DMS53 treated with DMSO at 0.1 percent for 48 hours (cell line): ENCODE results near the gene ADGRG1.
"Not testable (repeated sequence)": the region's sequence is repeated elsewhere in the genome, so short reads cannot be mapped to it uniquely, and the experiment has no call there.

Experiments used
- DNase-seq: peaks from one replicate; lab custom pipeline; 2025; ENCODE audit not compliant: unreplicated experiment; lab: John Stamatoyannopoulos, UW

Gene ADGRG1

GRCh38 chr16:57628008-57628781 lies at the start of gene ADGRG1:
ADGRG1 (plus strand) TSS chr16:57628630; CDS start chr16:57650288, 21,658 bp downstream.
- DNase-seq = no peak

- DNase-seq = no peak
Observed at GRCh38 chr16:57579361-57579665, 49.1 kb upstream of the ADGRG1 start.

- no peak for DNase-seq
Observed at GRCh38 chr16:57585051-57585687, 43.3 kb upstream of the ADGRG1 start.

- DNase-seq = no peak
Observed at GRCh38 chr16:57588831-57589230, 39.6 kb upstream of the ADGRG1 start.

DNA sequence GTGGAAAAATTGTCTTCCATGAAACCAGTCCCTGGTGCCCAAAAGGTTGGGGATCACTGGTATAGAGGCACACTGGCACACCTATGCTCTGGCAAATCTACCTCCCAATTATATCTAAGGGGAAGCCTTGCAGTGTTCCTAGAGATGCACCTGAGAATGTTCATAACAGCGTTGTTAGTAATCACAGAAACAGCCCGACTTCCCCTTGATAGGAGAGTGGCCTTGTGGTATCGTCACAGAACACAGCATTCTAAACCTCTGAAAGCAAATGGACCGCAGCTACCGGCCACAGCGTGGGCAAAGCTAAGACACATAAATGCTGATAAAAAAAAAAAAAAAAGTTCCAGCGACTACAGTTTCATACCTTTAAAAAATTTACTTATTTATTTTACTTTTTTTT lies 39.1 kb upstream of the ADGRG1 start:
- DNase-seq = no peak

DNA sequence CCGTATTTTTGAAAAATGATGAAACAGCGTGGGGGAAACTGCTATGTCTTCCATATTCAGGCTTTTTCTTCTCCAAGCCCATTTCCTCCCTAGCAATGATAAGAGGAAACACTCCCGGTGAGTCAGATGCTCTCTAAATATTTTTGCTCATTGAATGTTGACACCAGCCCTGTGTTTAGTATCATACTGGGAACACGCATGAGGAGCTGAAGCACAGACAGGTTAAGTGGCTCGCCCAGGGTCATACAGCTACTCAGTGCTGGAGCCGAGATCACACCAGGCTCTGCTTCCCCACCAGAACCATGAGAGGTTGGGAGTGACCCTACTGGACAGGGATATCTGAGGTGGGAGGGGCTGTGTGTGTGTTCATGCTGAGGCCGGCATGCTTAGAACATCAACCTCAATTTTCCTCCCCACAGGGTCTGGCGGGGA lies 37.8 kb upstream of the ADGRG1 start:
- DNase-seq = peak; percentile 16

DNA sequence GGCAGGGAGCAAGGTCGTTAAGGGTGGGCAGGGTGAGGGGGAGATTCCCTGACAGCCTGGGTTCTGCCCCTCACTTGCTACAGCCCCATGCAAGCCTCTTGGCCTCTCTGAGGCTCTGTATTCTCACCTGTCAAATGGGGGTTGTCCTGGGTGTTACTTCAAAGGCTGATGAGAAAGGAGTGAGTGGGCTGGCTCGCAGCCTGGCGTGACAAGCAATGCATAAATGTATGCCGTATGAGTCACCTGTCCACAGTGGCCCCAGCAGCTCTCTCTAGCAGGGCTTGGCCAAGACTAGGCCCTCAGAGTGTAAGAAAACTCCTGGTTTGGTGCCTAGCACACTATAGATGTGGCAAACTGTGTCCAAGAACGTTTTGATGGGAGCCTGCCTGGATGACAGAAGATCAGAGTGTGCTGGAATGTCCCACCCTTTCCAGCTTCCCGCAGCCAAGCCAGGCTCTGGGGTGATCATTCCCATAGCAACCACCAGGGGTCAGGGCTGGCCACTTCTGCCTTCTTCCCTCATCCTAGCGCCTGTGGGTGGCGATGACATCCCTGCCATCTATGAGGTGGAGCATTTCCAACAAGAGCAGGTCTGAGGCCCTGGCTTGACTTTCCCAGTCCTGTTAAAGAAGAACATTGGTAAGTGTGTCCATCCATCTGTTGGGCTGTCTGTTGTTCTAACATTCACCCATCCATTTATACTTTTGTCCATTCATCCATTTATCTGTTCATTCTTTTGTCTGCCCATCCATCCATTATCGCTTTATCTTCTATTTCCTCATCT lies 37.2 kb upstream of the ADGRG1 start:
- peak; percentile 71 for DNase-seq

DNA sequence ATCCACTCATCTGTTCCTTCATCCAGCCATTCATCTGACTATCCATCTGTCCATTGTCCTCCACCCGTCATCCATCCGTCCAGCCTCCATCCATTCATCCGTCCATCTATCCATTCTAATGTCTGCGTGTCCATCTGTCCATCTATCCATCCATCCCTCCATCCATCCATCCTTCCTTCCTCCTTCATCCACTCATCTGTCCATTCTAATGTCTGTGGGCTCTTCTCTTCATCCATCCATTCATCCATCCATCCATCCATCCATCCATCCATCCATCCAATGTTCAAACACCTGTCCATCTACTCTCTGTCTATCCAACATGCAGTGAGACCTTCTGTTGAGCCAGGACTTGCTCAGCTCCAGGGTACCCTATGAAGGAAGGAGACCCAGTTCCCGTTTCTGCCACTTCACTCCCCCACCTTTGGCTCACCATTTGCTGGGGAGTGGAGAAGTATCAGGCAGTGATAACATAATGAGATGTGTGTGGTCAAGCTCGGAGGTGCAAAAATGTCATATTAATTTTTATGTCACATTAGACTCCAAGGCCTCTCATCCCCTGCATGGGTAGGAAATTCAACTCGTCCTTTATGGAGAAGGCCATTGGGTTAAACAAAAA lies 36.5 kb upstream of the ADGRG1 start:
- DNase-seq = no peak

- no peak for DNase-seq
Observed at GRCh38 chr16:57592591-57593003, 35.8 kb upstream of the ADGRG1 start.

DNA sequence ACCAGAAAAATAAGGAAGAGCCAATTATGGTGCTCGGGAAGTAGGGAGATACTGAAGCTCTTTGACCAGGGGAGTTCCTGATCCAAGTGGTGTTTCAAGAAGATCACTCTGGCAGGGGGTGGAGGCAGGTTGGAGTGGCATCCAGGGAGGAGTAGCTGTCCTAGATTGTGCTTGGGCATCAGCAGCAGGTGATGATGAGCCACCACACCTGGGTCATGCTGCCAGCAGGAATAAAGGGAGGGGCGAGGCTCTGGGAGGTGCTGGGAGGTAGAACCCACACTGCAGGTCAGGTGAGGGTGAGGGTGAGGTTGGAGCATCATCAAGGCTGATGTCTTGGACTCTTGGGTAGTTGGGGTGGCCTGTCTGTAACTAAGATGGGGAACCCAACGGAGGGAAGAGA lies 35.4 kb upstream of the ADGRG1 start:
- DNase-seq = no peak

GRCh38 chr16:57593990-57594389 lies 34.4 kb upstream of the ADGRG1 start:
- no peak for DNase-seq

DNA sequence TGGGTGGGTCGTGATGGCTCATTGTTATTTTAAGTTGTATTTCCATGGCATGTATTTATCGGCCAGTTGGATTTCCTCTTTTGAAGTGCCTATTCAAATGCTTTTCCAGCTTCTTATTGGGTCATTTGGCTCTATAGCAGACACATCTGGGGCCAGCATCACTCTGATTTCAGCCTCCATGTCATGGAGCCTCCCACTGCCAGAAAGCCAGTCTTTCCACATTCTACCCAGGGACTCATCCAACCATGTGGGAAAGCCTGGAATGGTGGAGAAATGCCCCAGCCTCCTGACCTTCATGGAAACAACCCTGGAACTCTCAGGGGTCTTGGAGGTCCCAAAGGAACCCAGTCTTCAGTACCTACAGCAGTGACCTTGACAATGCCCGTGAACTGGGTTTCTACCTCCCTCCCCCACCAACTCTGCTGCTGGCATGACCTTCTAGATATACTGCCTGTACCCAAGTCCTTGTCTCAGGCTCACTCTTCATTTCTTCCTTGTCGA lies 33.8 kb upstream of the ADGRG1 start:
- no peak for DNase-seq

DNA sequence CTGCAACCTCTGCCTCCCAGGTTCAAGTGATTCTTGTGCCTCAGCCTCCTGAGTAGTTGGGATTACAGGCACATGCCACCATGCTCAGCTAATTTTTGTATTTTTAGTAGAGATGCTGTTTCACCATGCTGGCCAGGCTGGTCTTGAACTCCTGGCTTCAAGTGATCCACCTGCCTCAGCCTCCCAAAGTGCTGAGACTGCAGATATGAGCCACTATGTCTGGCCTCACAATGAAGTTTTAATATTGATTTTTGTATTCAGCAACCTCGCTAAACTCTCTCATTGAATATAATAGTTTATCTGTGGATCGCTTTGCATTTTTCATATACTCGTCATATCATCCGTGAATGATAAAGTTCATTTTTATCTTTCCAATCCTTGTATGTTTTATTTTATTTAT lies 32.2 kb upstream of the ADGRG1 start:
- not testable (repeated sequence) for DNase-seq

DNA sequence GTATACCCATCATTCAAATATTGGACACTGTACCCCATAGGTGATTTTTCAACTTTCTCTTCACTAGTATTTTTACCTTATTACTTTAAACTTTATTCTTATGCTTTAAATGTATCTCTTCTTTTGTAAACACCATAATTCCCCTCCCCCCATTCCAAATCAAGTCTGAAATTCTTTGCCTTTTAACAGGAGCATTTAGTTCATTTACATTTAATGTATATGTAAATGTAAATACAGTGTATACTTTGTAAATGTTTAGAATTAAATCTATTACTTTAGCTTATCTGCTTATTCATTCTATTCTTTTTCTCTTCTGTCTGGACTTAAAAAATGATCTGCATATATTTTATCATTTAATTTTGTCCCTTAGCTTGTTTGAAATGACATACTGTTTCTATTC lies 30.0 kb upstream of the ADGRG1 start:
- no peak for DNase-seq

GRCh38 chr16:57600048-57600835 lies 28.2 kb upstream of the ADGRG1 start:
- DNase-seq = peak; percentile 13

DNA sequence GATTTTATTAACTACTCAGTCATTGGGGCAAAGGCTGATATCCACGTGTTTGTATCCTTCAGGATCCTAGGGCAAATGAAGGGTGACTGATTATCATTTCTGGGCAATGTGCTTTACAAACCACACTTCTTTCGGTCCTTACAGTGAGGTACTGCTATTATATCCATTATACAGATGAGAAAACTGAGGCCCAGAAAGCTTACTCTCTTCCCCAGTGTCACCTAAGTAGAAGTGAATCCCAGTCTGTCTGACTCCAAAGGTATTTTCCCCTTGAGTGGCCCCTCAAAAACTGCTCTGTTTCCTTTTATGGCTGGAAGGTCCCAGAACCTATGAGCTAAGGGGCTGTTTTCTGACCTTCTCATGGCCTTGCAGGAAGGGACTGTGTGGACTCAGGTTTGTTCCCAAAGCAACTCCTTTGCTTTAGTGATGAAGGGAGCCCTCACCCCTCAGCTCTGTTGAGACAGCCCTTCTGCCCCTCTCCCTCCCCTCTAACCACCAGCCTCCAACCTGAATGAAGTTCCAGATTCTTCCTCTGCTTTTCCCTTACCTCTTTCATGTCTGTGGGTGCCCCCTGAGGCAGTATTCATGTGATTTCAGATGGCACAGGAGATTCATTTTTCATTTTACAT lies 27.4 kb upstream of the ADGRG1 start:
- no peak for DNase-seq

GRCh38 chr16:57601801-57602478 lies 26.5 kb upstream of the ADGRG1 start:
- peak; percentile 64 for DNase-seq

DNA sequence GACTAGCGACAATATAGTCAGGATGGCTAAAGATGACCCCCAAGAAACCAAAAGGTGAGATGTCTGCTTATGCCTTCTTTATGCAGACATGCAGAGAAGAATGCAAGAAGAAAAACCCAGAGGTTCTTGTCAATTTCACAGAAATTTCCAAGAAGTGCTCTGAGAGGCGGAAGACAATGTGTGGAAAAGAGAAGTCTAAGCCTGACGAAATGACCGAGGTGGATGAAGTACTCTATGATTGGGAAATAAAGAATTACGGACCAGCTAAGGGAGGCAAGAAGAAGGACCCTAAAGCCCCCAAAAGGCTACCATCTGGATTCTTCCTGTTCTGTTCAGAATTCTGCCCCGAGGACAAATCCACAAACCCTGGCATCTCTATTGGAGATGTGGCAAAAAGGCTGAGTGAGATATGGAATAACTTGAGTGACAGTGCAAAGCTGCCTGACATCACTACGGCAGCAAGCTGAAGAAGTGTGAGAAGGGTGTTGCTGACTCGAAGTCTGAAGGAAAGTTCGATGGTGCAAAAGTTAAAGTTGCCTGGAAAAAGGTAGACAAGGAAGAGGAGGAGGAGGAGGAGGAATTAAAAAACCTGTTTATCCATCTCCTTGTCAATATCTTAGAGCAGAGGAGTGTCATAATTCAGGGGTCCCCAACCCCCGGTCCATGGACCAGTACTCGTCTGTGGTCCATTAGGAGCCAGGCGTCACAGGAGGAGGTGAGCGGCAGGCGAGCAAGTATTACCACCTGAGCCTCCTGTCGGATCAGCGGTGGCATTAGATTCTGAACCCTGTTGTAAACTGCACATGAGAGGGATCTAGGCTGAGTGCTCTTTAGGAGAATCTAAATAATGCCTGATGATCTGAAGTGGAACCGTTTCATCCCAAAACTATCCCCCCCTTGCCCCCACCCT lies 25.1 kb upstream of the ADGRG1 start:
- no peak for DNase-seq

- DNase-seq = no peak
Observed at GRCh38 chr16:57604177-57604576, 24.3 kb upstream of the ADGRG1 start.
